Skeletal muscle tissue (tissue), 4 donors: Measurements from ENCODE around the gene CRISP2. TPM values are rescaled to one million over a fixed set of nuclear protein-coding genes. Genes with fewer than 3 reads are reported as not detected.
"Not testable (repeated sequence)": the region's sequence is repeated elsewhere in the genome, so short reads cannot be mapped to it uniquely, and the experiment has no call there.

Source experiments
- H3K27ac ChIP-seq: one replicate; pipeline ENCODE4 v1.7.0; 2013; ENCODE audit warnings: mild to moderate bottlenecking, low read depth, low read length, inconsistent platforms
- H3K27me3 ChIP-seq, 3 donors: one replicate each; pipeline ENCODE4 v1.7.0; 2013; ENCODE audit warnings: low read length in 3 of 3; ENCODE audit not compliant: control insufficient read depth in 3 of 3, insufficient read depth in 3 of 3
- H3K36me3 ChIP-seq, 3 donors: one replicate each; pipeline ENCODE4 v1.7.0; 2013; ENCODE audit warnings: low read length in 3 of 3; ENCODE audit not compliant: control insufficient read depth in 3 of 3, insufficient read depth in 3 of 3
- H3K4me1 ChIP-seq, 3 donors: one replicate each; pipeline ENCODE4 v1.7.0; 2013; ENCODE audit warnings: low read length in 3 of 3, mild to moderate bottlenecking in 3 of 3; ENCODE audit not compliant: control insufficient read depth in 3 of 3, insufficient read depth in 3 of 3
- H3K4me3 ChIP-seq, 3 donors: one replicate each; pipeline ENCODE4 v1.7.0; 2013; ENCODE audit warnings: low read length in 3 of 3
- H3K9ac ChIP-seq, 3 donors: one replicate each; pipeline ENCODE4 v1.7.0; 2013; ENCODE audit warnings: low read length in 3 of 3, mild to moderate bottlenecking in 3 of 3, moderate library complexity in 2 of 3, low read depth in 1 of 3
- H3K9me3 ChIP-seq, 3 donors: one replicate each; pipeline ENCODE4 v1.7.0; 2013; ENCODE audit warnings: low read length in 3 of 3; ENCODE audit not compliant: control insufficient read depth in 3 of 3
- total RNA-seq: library from RNA; depleted of rRNA; stranded (reverse); fragments of >200 nt; gene quantifications from one replicate; pipeline ENCODE4 v1.2.3, GENCODE V29; 2014
- donor health status: Osteomylitis.

CRISP2 gene
- total RNA-seq, 1 donor from 2014 or later = not detected

GRCh38 chr6:49664054-49664453 is 49.3 kb downstream of the CRISP2 start:
- not testable (repeated sequence) for H3K27me3 ChIP-seq, H3K4me1 ChIP-seq, H3K4me3 ChIP-seq, H3K9me3 ChIP-seq, H3K27ac ChIP-seq, H3K9ac ChIP-seq, H3K36me3 ChIP-seq

- no peaks in the 10 kb centered on the region for H3K9me3 ChIP-seq
- no peaks in the 10 kb centered on the region for H3K4me1 ChIP-seq
- no peaks in the 10 kb centered on the region for H3K36me3 ChIP-seq
- H3K4me3 ChIP-seq = no peak overlapping the region
- no peak overlapping the region for H3K9ac ChIP-seq
- no peak overlapping the region for H3K27ac ChIP-seq
- no peaks in the 10 kb centered on the region for H3K27me3 ChIP-seq
Observed at GRCh38 chr6:49662892-49663261, 50.5 kb downstream of the CRISP2 start.

- H3K4me1 ChIP-seq = no peaks in the 10 kb centered on the region
- no peak overlapping the region for H3K9ac ChIP-seq
- H3K36me3 ChIP-seq = no peaks in the 10 kb centered on the region
- H3K27ac ChIP-seq = no peak overlapping the region
- H3K9me3 ChIP-seq = no peaks in the 10 kb centered on the region
- H3K4me3 ChIP-seq = no peak overlapping the region
- no peaks in the 10 kb centered on the region for H3K27me3 ChIP-seq
Observed at GRCh38 chr6:49662231-49662891, 51.0 kb downstream of the CRISP2 start.

GRCh38 chr6:49653942-49654341 is 59.4 kb downstream of the CRISP2 start:
- no peak overlapping the region for H3K27ac ChIP-seq
- no peaks in the 10 kb centered on the region for H3K27me3 ChIP-seq
- H3K9ac ChIP-seq = no peak overlapping the region
- no peak overlapping the region for H3K4me3 ChIP-seq
- H3K4me1 ChIP-seq = no peaks in the 10 kb centered on the region
- H3K9me3 ChIP-seq = no peaks in the 10 kb centered on the region
- H3K36me3 ChIP-seq = no peaks in the 10 kb centered on the region

GRCh38 chr6:49653438-49653837 is 59.9 kb downstream of the CRISP2 start:
- no peaks in the 10 kb centered on the region for H3K9me3 ChIP-seq
- H3K4me1 ChIP-seq = no peaks in the 10 kb centered on the region
- H3K4me3 ChIP-seq = no peak overlapping the region
- H3K36me3 ChIP-seq = no peaks in the 10 kb centered on the region
- no peak overlapping the region for H3K9ac ChIP-seq
- H3K27ac ChIP-seq = no peak overlapping the region
- H3K27me3 ChIP-seq = no peaks in the 10 kb centered on the region

GRCh38 chr6:49651239-49651638 is 62.1 kb downstream of the CRISP2 start:
- Histone ChIP-seq H3K9ac (no peak overlapping the region), H3K4me3 (no peak overlapping the region), H3K9me3 (no peaks in the 10 kb centered on the region), H3K27ac (no peak overlapping the region), H3K36me3 (no peaks in the 10 kb centered on the region), H3K27me3 (no peaks in the 10 kb centered on the region), H3K4me1 (no peaks in the 10 kb centered on the region)

GRCh38 chr6:49649988-49650387 is 63.4 kb downstream of the CRISP2 start:
- no peak overlapping the region for H3K9ac ChIP-seq
- H3K36me3 ChIP-seq = no peaks in the 10 kb centered on the region

GRCh38 chr6:49648036-49648435 is 65.3 kb downstream of the CRISP2 start:
- no peak overlapping the region for H3K4me3 ChIP-seq
- H3K4me1 ChIP-seq = no peaks in the 10 kb centered on the region
- H3K9ac ChIP-seq = no peak overlapping the region
- H3K36me3 ChIP-seq = no peaks in the 10 kb centered on the region
- H3K27ac ChIP-seq = no peak overlapping the region
- no peaks in the 10 kb centered on the region for H3K27me3 ChIP-seq
- H3K9me3 ChIP-seq = no peaks in the 10 kb centered on the region

More at GRCh38 chr6:49649988-49650387, 63.4 kb downstream of the CRISP2 start:
- H3K27me3 ChIP-seq = no peaks in the 10 kb centered on the region
- no peaks in the 10 kb centered on the region for H3K4me1 ChIP-seq
- no peak overlapping the region for H3K27ac ChIP-seq
- no peak overlapping the region for H3K4me3 ChIP-seq
- no peaks in the 10 kb centered on the region for H3K9me3 ChIP-seq

GRCh38 chr6:49647476-49647875 is 65.9 kb downstream of the CRISP2 start:
- Histone ChIP-seq H3K27ac (no peak overlapping the region), H3K9me3 (no peaks in the 10 kb centered on the region), H3K27me3 (no peaks in the 10 kb centered on the region), H3K4me1 (no peaks in the 10 kb centered on the region), H3K9ac (no peak overlapping the region), H3K4me3 (no peak overlapping the region), H3K36me3 (no peaks in the 10 kb centered on the region)

GRCh38 chr6:49646942-49647341 is 66.4 kb downstream of the CRISP2 start:
- Histone ChIP-seq H3K27me3 (no peaks in the 10 kb centered on the region), H3K36me3 (no peaks in the 10 kb centered on the region), H3K9me3 (no peaks in the 10 kb centered on the region), H3K27ac (no peak overlapping the region), H3K4me3 (no peak overlapping the region), H3K9ac (no peak overlapping the region), H3K4me1 (no peaks in the 10 kb centered on the region)
